HG02571 (cell line): ENCODE data around the gene RPTOR.
"Not testable (repeated sequence)": the region's sequence is repeated elsewhere in the genome, so short reads cannot be mapped to it uniquely, and the experiment has no call there.

Source experiments
- ATAC-seq: cut with Tn5 transposase; IDR thresholded peaks from one replicate; pipeline ENCODE4 v1.9.1; 2021; ENCODE audit warnings: mild to moderate bottlenecking, moderate library complexity; ENCODE audit not compliant: unreplicated experiment

The RPTOR gene

GRCh38 chr17:80807882-80808281 lies 263.2 kb downstream of the RPTOR start:
- no peak for ATAC-seq

DNA sequence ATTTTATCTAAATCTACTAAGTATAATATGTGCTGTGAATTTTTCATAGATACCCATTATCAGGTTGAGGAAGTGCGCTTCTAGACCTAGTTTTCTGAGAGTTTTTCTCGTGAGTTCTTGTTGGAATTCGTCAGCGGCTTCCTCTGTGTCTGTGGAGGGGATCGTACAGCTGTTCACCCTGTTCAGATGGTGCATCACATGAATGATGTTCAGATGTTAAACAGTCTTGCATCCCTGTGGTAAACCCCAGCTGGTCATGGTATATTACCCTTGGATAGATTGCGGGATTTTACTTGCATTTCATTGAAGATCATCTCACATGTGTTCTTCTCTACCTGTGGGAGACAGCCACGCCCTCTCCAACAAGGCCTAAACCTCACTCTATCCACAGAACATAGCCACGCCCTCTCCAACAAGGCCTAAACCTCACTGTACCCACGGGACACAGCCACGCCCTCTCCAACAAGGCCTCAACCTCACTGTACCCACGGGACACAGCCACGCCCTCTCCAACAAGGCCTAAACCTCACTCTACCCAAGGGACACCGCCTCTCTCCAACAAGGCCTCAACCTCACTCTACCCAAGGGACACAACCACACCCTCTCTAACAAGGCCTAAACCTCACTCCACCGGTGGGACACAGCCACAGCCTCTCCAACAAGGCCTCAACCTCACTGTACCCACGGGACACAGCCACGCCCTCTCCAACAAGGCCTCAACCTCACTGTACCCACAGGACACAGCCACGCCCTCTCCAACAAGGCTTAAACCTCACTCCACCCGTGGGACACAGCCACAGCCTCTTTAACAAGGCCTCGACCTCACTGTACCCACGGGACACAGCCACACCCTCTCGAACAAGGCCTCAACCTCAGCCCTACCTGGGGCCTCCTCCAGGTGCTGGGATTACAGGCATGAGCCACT lies 266.8 kb downstream of the RPTOR start:
- ATAC-seq, result no peak

GRCh38 chr17:80812362-80813088 lies 267.9 kb downstream of the RPTOR start:
- ATAC-seq, result no peak

DNA sequence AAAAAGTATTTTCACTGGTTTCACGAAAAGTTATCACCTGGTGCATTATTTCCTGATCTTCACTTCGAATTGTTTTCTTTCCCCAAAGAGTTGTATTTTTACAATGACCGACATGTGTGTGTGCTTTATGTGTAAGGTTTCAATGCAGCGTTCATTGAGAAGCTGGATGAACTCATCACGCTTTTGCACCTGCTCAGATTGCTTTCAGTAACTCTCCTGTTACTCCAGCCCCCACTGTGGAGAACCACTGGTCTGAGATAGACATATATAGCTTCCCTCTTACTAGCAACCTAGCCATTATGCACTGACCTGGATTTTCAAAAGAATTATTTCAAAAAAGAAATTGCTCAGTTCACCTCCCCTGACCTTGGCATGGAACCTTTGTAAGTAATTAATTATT lies 268.7 kb downstream of the RPTOR start:
- ATAC-seq, result no peak

GRCh38 chr17:80814491-80814890 lies 269.9 kb downstream of the RPTOR start:
- ATAC-seq, result no peak

GRCh38 chr17:80815151-80815681 lies 270.6 kb downstream of the RPTOR start:
- ATAC-seq, result no peak

GRCh38 chr17:80815718-80816117 lies 271.1 kb downstream of the RPTOR start:
- ATAC-seq, result not testable (repeated sequence)

DNA sequence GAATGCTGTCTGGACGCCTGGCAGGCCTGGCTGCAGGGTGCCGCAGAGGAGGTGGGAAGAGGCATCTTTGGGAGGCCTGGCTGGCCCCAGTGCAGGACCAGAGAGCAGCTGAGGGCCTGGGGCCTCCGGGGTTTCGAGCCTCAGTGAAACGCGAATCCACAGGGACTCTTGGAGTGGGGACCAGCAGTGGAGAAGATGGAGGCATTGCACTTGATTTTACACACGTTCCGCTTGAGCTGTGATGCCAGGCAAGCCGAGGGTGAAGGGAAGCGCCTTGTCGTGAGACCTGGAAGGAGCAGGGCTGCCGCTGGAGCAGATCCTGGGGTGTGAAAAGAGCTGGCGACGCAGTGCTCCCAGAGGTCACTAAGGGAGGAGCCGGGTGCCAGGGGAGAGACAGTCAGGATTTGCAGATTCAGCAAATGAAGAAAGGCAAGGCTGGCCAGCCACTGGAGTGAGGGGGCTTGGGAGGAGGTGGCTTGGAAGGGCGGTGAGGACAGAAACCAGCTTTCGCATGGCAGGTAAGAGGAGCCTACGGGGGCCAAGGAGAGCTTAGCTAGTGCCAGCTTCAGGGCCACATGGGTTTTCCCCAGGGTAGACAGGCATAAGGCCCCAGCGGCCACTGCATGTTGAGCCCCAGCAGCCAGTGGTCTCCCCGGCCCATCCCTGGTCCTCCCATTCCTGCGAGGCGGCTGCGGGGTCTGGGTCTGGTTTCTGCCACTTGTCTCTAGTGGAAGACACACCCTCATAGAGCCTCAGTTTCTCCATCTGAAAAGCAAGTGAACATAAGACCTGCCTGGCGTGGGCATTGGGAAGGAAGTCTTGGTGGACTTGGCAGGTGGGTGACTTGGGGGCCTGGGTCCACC lies 271.8 kb downstream of the RPTOR start:
- no peak for ATAC-seq

DNA sequence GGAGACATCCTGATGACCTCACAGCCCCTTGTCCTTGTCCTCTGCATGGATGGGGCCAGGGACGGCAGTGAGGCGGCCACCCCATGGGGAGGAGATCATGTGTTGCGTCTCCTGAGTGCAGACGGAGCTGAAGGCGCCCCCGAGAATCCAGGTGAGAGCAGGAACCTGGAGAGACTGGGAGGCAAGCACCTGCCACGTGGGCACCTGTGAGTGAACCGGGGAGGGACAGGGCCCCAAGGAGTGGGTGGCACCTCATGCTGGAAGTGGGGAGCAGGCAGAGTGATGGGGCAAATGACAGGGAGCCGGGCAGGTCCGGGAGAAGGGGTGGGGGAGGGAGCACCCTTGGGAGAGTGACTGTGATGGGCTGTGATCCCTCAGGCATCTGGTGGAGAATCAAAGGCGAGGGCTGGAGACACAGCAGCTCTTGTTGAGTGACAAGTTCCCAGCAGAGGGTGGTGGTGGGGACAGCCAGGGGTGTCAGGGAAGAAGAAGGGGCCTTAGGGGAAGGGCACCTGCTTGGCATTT lies 272.7 kb downstream of the RPTOR start:
- no peak for ATAC-seq

DNA sequence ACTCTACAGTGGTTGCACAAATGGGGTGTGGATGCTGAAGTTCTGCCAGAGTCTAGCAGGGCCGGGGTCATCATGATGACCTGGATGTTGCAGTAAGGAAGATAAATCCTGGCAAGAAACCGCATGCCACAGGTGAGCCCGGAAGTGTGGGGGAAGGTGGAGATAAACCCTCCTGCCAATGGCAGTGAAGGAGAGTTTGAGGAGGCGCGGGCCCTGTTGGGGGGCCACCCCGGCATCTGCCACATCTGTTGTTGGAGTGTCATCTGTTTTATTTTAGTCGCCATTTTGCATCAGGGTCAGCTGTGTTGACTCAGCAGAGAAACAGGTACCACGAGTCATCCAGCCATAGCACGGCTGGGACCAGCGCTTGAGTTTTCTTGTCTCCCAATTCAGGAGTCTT lies 273.2 kb downstream of the RPTOR start:
- no peak for ATAC-seq

- ATAC-seq, result no peak
These were observed 274.2 kb downstream of the RPTOR start for GRCh38 chr17:80818871-80819270.

DNA sequence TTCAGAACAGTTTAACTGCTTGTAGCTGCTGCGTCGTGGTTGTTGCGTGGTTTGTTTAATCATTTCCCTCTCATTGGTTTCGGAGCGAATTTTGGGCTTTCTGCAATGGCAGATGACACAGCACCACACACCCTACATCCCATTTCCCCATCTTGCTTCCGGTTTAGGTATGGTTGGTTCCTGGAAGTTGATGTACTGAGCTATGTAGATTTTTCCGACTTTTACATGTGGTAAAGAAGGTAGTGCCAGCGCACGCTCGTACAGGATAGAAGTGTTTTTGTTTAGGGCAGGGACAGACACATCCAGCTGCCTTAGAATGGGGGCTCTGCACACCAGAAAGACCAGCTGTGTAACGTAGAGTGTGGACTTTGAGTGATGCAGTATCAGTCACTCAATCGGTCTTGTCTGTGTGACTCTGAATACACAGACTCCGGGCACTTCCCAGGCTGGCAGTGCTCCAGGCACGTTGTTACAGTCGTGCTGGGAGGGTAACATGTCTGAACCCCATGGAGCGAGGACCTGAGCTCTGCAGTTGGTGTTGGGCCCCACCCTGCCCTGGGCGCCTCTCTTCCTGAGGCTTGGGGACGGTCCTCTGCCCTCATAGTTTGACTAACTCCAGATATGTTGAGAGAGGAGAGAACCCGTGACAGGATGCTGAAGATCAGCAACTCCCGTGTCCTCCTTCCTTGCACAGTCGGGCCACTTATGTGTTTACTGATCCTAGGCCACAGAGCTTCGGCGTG lies 275.0 kb downstream of the RPTOR start:
- no peak for ATAC-seq

GRCh38 chr17:80820331-80820730 lies 275.7 kb downstream of the RPTOR start:
- ATAC-seq, result no peak

- no peak for ATAC-seq
These were observed 276.9 kb downstream of the RPTOR start for GRCh38 chr17:80821546-80821945.

DNA sequence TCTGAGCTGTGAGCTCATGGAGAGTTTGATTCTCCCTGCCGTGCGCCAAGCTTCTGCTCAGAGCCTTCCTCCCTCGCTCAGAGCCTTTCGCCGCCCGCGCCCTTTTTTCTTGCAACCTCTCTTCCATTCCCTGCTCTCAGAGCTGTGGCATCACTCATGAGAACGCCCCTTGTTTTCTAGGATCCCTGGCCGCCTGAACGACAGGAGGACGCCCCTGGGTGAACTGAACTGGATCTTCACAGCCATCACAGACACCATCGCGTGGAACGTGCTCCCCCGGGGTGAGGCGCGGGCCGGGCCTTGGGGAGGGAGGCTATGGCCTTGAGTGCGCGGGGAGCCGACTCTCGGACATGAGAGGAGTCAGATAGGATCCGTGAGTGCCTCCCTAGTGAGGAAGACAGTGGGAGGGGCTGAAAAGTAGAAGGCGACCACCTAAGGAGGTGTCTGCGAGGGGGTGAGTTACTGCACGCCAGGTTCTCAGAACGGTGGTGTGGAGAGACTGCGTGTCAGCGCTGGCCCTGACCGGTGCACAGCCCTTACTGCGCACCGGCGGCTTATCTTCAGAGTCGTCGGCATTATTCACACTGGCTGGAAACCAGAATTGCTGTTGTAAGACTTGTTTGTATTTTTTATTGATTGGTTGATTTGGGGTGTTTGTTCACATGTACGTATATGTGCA lies 277.5 kb downstream of the RPTOR start:
- no peak for ATAC-seq

GRCh38 chr17:80822700-80823410 lies 278.2 kb downstream of the RPTOR start:
- ATAC-seq, result no peak

DNA sequence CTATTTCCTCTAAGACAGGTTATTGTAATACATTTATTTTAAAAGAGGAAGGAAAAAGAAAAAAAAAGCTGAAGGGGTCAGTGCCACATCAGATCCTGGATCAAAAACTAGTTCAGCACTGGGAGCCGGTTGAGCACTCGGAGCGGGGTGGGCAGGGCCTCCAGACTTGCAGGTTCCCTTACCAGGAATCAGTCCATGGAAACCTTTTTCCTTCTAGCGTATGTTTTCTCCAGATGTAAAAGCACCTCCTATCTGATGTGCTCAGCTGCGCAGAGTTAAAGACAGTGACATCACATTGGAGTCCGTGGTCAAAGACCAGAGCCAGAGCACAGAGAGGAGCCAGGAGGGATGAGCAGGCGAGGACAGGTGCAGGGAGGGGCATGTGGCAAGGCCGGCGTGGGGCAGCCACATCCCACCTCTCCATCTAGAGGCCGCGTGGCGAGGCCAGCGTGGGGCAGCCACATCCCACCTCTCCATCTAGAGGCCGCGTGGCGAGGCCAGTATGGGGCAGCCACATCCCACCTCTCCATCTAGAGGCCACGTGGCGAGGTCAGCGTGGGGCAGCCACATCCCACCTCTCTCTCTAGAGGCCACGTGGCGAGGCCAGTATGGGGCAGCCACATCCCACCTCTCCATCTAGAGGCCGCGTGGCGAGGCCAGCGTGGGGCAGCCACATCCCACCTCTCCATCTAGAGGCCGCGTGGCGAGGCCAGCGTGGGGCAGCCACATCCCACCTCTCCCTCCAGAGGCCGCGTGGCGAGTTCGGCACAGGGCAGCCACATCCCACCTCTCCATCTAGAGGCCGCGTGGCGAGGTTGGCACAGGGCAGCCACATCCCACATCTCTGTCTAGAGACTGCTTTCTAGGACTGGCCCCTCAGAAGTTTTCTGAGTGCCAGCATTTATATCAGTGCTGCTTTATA lies 280.2 kb downstream of the RPTOR start:
- ATAC-seq, result no peak
